Measurements from ENCODE around the gene PLXNA4.

The PLXNA4 gene

GRCh38 chr7:132561763-132562162 lies 14.5 kb downstream of the PLXNA4 start:
- Mint-ChIP-seq H3K27ac (peak overlapping the region; percentile 6), H3K4me3 (no peak overlapping the region), H3K9me3 (no peaks in the 10 kb centered on the region), H3K4me1 (no peaks in the 10 kb centered on the region), H3K36me3 (no peaks in the 10 kb centered on the region)
- DNase-seq (ENCODE audit: low spot score in 2 of 2) (no peak), ATAC-seq (no peak)

DNA sequence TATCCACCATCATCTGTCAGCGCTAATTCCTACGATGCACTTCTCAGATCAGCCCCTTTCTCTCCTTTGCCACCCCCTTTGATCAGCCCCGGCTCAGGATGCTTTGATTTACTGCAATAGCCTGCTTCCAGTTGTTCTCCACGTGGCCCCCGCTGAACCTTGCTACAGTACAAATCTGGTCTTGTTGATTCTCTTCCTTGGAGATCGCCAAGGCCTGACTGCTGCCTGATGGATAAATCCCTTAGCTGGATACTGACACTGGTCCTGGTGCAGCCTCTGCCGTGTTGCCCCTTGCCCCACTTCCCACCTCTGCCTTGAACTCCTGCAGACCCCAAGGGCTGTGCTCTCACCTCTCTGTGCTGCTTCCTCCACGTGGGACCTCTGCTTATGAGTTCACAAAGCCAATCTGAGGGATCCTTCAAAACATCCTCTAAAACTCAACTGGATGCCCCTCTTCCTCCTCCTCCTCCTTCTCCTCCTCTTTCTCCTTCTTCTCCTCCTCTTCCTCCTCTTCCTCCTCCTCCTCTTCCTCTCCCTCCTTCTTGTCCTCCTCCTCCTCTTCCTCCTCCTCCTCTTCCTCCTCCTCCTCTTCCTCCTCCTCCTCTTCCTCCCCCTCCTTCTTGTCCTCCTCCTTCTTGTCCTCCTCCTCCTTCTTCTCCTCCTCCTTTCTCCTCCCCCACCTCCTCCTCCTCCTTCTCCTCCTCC lies 15.3 kb downstream of the PLXNA4 start:
- ATAC-seq (no peak), DNase-seq (ENCODE audit: low spot score in 2 of 2) (no peak)
- Mint-ChIP-seq H3K36me3 (no peaks in the 10 kb centered on the region), H3K9me3 (no peaks in the 10 kb centered on the region), H3K4me3 (no peak overlapping the region), H3K27ac (no peak overlapping the region), H3K4me1 (no peaks in the 10 kb centered on the region)

DNA sequence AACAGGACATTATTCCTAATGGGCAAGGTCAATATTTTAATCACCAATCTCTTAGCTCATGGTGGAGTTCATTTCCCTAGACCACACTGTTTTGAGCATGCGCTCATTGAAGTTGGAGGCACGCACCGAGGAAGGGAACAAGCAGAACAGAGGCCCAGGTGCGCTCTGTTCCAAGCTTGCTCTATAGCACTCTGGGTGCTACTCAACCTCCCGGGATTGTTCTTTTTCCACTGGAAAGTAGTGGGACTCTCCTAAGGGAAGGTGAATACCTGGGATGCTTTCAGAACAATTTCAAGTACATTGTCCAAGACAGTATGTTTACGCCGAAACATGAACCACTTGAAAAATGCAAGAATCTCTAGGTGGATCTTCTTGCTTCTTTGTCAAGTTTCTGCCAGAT lies 16.2 kb downstream of the PLXNA4 start:
- no peak for ATAC-seq
- Mint-ChIP-seq H3K4me1 (no peaks in the 10 kb centered on the region), H3K9me3 (no peaks in the 10 kb centered on the region)

GRCh38 chr7:132558815-132559214 lies 17.5 kb downstream of the PLXNA4 start:
- Mint-ChIP-seq H3K4me3 (no peak overlapping the region), H3K36me3 (no peaks in the 10 kb centered on the region), H3K4me1 (no peaks in the 10 kb centered on the region), H3K27ac (no peak overlapping the region), H3K9me3 (no peaks in the 10 kb centered on the region)
- DNase-seq (ENCODE audit: low spot score in 2 of 2) = no peak
- no peak for ATAC-seq

More for the DNA sequence above, 16.2 kb downstream of the PLXNA4 start:
- Mint-ChIP-seq H3K36me3 (no peaks in the 10 kb centered on the region), H3K4me3 (no peak overlapping the region), H3K27ac (no peak overlapping the region)
- DNase-seq (ENCODE audit: low spot score in 2 of 2) = no peak

GRCh38 chr7:132557489-132558044 lies 18.7 kb downstream of the PLXNA4 start:
- no peak for DNase-seq (ENCODE audit: low spot score in 2 of 2)
- no peak for ATAC-seq
- Mint-ChIP-seq H3K4me1 (no peaks in the 10 kb centered on the region), H3K36me3 (no peaks in the 10 kb centered on the region), H3K4me3 (no peak overlapping the region), H3K9me3 (no peaks in the 10 kb centered on the region), H3K27ac (no peak overlapping the region)

GRCh38 chr7:132554446-132554845 lies 21.8 kb downstream of the PLXNA4 start:
- no peaks in the 10 kb centered on the region for H3K36me3 Mint-ChIP-seq
- DNase-seq (ENCODE audit: low spot score in 2 of 2) = no peak
- H3K27ac Mint-ChIP-seq = no peak overlapping the region
- no peaks in the 10 kb centered on the region for H3K4me1 Mint-ChIP-seq
- no peak overlapping the region for H3K4me3 Mint-ChIP-seq
- H3K9me3 Mint-ChIP-seq = peaks cover 9% of the 10 kb centered on the region
- ATAC-seq = no peak

DNA sequence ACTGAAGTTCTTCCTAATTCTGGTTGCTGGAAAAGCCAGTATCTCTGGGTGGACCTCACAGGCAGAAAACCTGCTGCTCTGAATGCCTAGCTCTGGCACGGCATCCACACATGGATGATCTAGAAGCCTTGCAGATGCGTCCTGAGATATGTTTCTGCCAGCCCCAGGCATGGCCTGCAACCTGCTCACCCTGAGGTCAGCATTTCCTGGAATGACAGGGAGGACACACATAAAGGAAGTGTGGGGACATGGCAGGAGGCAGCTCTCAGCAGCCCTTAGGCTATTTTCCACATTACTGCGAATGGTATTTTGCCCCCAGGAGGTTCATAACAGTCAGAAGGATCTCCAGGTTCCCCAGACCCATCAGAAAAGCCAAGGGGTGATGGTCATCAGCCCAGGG lies 23.2 kb downstream of the PLXNA4 start:
- DNase-seq (ENCODE audit: low spot score in 2 of 2) = no peak
- peaks cover 9% of the 10 kb centered on the region for H3K9me3 Mint-ChIP-seq
- no peaks in the 10 kb centered on the region for H3K4me1 Mint-ChIP-seq
- no peak for ATAC-seq
- no peak overlapping the region for H3K4me3 Mint-ChIP-seq
- H3K36me3 Mint-ChIP-seq = no peaks in the 10 kb centered on the region
- no peak overlapping the region for H3K27ac Mint-ChIP-seq

- no peaks in the 10 kb centered on the region for H3K4me1 Mint-ChIP-seq
- H3K4me3 Mint-ChIP-seq = no peak overlapping the region
- DNase-seq (ENCODE audit: low spot score in 2 of 2) (no peak), ATAC-seq (no peak)
- peaks cover 9% of the 10 kb centered on the region for H3K9me3 Mint-ChIP-seq
- no peaks in the 10 kb centered on the region for H3K36me3 Mint-ChIP-seq
- H3K27ac Mint-ChIP-seq = no peak overlapping the region
These were observed 24.4 kb downstream of the PLXNA4 start for GRCh38 chr7:132551886-132552285.

- H3K9me3 Mint-ChIP-seq = peaks cover 9% of the 10 kb centered on the region
- H3K27ac Mint-ChIP-seq = no peak overlapping the region
- no peak overlapping the region for H3K4me3 Mint-ChIP-seq
- no peak for ATAC-seq
- H3K36me3 Mint-ChIP-seq = no peaks in the 10 kb centered on the region
- DNase-seq (ENCODE audit: low spot score in 2 of 2) = no peak
- no peaks in the 10 kb centered on the region for H3K4me1 Mint-ChIP-seq
These were observed 24.8 kb downstream of the PLXNA4 start for GRCh38 chr7:132551439-132551838.

GRCh38 chr7:132548489-132549078 lies 27.7 kb downstream of the PLXNA4 start:
- no peak overlapping the region for H3K27ac Mint-ChIP-seq

DNA sequence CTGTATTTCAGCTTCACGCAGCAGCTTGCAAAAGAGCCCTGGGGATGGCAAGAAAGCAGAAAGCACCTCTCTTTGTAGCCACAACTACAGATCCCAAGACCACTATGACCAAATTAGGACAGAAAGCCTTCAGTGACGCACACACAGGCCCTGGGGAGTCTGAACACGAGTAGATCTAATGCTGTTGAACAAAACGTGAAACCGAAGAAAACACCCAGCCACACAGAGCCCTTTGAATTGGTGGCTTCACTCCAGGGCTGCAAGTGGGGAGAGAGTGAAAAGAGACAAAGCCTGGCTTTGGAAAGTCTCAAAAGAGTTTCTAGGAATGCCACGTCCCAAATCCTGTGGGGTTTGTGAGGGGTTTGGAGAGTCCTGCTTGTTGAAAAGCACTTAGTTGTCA lies 28.4 kb downstream of the PLXNA4 start:
- DNase-seq (ENCODE audit: low spot score in 2 of 2) (no peak), ATAC-seq (no peak)
- Mint-ChIP-seq H3K9me3 (peaks cover 9% of the 10 kb centered on the region), H3K4me3 (no peak overlapping the region), H3K36me3 (no peaks in the 10 kb centered on the region), H3K27ac (no peak overlapping the region), H3K4me1 (peaks cover 7% of the 10 kb centered on the region)

More at GRCh38 chr7:132548489-132549078, 27.7 kb downstream of the PLXNA4 start:
- Mint-ChIP-seq H3K4me3 (no peak overlapping the region), H3K36me3 (no peaks in the 10 kb centered on the region), H3K4me1 (peaks cover 6% of the 10 kb centered on the region), H3K9me3 (peaks cover 9% of the 10 kb centered on the region)
- ATAC-seq (peak; percentile 73), DNase-seq (ENCODE audit: low spot score in 2 of 2) (no peak)

DNA sequence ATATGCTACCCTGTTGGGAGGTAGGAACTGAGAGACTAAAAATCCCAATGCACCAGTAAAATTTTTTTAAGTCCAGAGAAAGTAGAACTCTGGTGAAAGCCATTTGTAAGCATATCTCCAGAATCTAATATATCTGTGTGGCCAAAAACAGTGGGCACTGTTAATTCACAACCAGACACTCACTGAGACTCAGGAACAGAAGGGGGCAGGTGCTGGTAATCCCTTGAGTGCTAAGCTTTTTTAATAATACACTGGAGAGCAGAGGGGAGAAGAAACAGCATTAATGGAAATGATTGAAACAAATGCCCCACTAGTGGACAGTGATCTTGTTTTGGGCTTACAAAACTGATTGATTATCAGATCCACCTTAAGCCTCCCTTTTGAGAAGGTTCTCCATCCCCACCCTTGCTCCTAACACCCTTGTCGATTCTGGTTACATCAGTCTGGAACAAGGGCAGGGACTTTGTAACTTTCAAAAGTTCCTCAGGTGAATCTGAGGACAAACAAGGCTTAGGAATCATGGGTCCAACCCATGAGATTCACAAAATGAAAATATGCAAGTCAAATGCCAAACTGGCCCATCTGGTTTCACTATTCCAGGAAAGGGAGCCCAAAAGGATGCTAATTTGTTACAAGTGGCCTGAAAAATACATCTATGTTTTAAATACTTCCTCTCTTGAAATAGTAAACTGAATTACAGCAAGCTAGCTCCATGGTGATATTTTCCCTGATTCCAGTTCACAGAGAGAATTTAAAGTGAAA lies 29.7 kb downstream of the PLXNA4 start:
- H3K36me3 Mint-ChIP-seq = no peaks in the 10 kb centered on the region
- no peak for ATAC-seq
- H3K4me1 Mint-ChIP-seq = peaks cover 7% of the 10 kb centered on the region
- peaks cover 9% of the 10 kb centered on the region for H3K9me3 Mint-ChIP-seq
- DNase-seq (ENCODE audit: low spot score in 2 of 2) = no peak
- no peak overlapping the region for H3K27ac Mint-ChIP-seq
- H3K4me3 Mint-ChIP-seq = no peak overlapping the region

DNA sequence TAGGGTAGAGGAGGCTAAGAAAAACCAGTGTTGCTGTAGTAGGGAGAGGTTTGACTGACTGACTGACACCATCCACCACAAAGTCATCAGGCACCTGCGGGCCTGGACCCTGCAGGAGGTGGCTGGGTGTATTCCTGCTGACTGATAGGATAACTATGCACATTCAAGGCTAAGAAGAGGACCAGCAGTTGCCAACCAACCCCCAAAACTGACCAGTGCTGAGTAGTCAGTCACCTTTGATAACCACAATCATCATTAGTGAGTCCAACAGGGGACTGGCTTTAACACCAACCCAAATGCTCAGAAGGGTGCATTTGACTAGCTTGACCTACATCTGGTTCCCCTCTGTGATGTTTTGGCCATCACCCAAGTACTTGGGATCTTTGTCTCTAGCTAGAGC lies 30.5 kb downstream of the PLXNA4 start:
- DNase-seq (ENCODE audit: low spot score in 2 of 2) = no peak
- H3K9me3 Mint-ChIP-seq = peaks cover 1% of the 10 kb centered on the region
- no peak overlapping the region for H3K4me3 Mint-ChIP-seq
- no peaks in the 10 kb centered on the region for H3K36me3 Mint-ChIP-seq
- peaks cover 7% of the 10 kb centered on the region for H3K4me1 Mint-ChIP-seq
- no peak overlapping the region for H3K27ac Mint-ChIP-seq
- ATAC-seq = no peak

DNA sequence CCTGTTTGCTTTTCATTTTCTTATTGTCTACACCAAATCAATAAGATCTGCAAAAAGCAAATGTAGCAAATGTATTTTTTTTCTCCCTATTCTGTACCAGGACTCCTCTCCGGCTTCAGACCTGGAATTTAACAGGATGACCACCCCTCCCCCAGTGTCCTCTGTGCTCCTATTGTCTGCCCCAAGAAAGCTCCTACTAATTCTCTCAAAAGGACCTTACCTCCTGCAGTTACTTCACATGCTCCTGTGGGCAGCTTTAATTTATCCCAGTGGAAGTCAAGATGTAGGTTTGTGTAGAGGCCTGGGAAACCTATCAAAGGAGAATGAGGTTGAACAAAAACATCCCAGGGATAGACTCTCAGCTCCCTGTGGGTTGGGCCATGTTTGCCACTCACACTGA lies 31.3 kb downstream of the PLXNA4 start:
- ATAC-seq = no peak
- DNase-seq (ENCODE audit: low spot score in 2 of 2) = no peak
- H3K9me3 Mint-ChIP-seq = no peaks in the 10 kb centered on the region
- peaks cover 7% of the 10 kb centered on the region for H3K4me1 Mint-ChIP-seq
- no peak overlapping the region for H3K4me3 Mint-ChIP-seq
- no peak overlapping the region for H3K27ac Mint-ChIP-seq
- no peaks in the 10 kb centered on the region for H3K36me3 Mint-ChIP-seq

GRCh38 chr7:132544025-132544424 lies 32.2 kb downstream of the PLXNA4 start:
- H3K4me1 Mint-ChIP-seq = peaks cover 7% of the 10 kb centered on the region
- ATAC-seq (peak; percentile 84), DNase-seq (ENCODE audit: low spot score in 2 of 2) (no peak)
- H3K27ac Mint-ChIP-seq = no peak overlapping the region
- no peaks in the 10 kb centered on the region for H3K9me3 Mint-ChIP-seq
- H3K4me3 Mint-ChIP-seq = no peak overlapping the region
- no peaks in the 10 kb centered on the region for H3K36me3 Mint-ChIP-seq

- Mint-ChIP-seq H3K27ac (no peak overlapping the region), H3K36me3 (no peaks in the 10 kb centered on the region), H3K4me1 (peaks cover 7% of the 10 kb centered on the region), H3K4me3 (no peak overlapping the region), H3K9me3 (no peaks in the 10 kb centered on the region)
- no peak for ATAC-seq
- no peak for DNase-seq (ENCODE audit: low spot score in 2 of 2)
These were observed 33.4 kb downstream of the PLXNA4 start for GRCh38 chr7:132542895-132543294.
